H9 (cell line): ENCODE measurements around the gene EIF2AK2. TPM values are rescaled to one million over a fixed set of nuclear protein-coding genes. Genes with fewer than 3 reads are reported as not detected.

Experiments
- DNase-seq: peaks from one replicate; pipeline ENCODE4 v3.0.0-alpha.2; 2017
- H2AFZ ChIP-seq: one replicate; pipeline ENCODE4 v1.6.1; 2013; ENCODE audit warnings: mild to moderate bottlenecking, low read length, control low read depth, moderate library complexity
- H2AK5ac ChIP-seq: 2 replicates; pipeline ENCODE4 v1.6.1; 2013; ENCODE audit warnings: low read length, control low read depth, mixed read lengths; ENCODE audit not compliant: insufficient read length
- H2BK120ac ChIP-seq: one replicate; pipeline ENCODE4 v1.6.1; 2013; ENCODE audit warnings: low read depth, mild to moderate bottlenecking, low read length, control low read depth, inconsistent platforms; ENCODE audit not compliant: poor library complexity, severe bottlenecking
- H2BK12ac ChIP-seq: 2 replicates; pipeline ENCODE4 v1.6.1; 2013; ENCODE audit warnings: low read length, control low read depth, mixed read lengths, low read depth; ENCODE audit not compliant: insufficient read length
- H2BK15ac ChIP-seq: 2 replicates; pipeline ENCODE4 v1.6.1; 2013; ENCODE audit warnings: low read depth, low read length, control low read depth
- H2BK20ac ChIP-seq: one replicate; pipeline ENCODE4 v1.6.1; 2013; ENCODE audit warnings: low read depth, mild to moderate bottlenecking, low read length, control low read depth, inconsistent platforms; ENCODE audit not compliant: poor library complexity, severe bottlenecking
- H2BK5ac ChIP-seq: 2 replicates; pipeline ENCODE4 v1.6.1; 2013; ENCODE audit warnings: low read length, control low read depth, mixed read lengths; ENCODE audit not compliant: insufficient read length
- H3K14ac ChIP-seq: 2 replicates; pipeline ENCODE4 v1.6.1; 2013; ENCODE audit warnings: low read length, control low read depth; ENCODE audit not compliant: insufficient read depth
- H3K18ac ChIP-seq: 2 replicates; pipeline ENCODE4 v1.6.1; 2013; ENCODE audit warnings: low read depth, mild to moderate bottlenecking, mixed read lengths, low read length, control low read depth; ENCODE audit not compliant: insufficient read length
- H3K23ac ChIP-seq: 2 replicates; pipeline ENCODE4 v1.6.1; 2013; ENCODE audit warnings: low read length, control low read depth, mixed read lengths, low read depth; ENCODE audit not compliant: insufficient read length
- H3K23me2 ChIP-seq: 2 replicates; pipeline ENCODE4 v1.6.1; 2013; ENCODE audit warnings: low read depth, mild to moderate bottlenecking, mixed read lengths, low read length, control low read depth; ENCODE audit not compliant: insufficient read length, poor library complexity, severe bottlenecking
- H3K27ac ChIP-seq: 2 replicates; pipeline ENCODE4 v1.5.1; 2013; ENCODE audit warnings: low read length, control low read depth, mixed read lengths, low read depth; ENCODE audit not compliant: insufficient read length
- H3K27me3 ChIP-seq: 2 replicates; pipeline ENCODE4 v1.6.1; 2013; ENCODE audit warnings: low read length, control low read depth, inconsistent platforms; ENCODE audit not compliant: insufficient read depth
- H3K4ac ChIP-seq: 2 replicates; pipeline ENCODE4 v1.6.1; 2013; ENCODE audit warnings: low read depth, mild to moderate bottlenecking, control low read depth, inconsistent platforms, low read length, moderate library complexity
- H3K4me1 ChIP-seq: 2 replicates; pipeline ENCODE4 v1.6.1; 2013; ENCODE audit warnings: low read length, control low read depth, inconsistent platforms; ENCODE audit not compliant: insufficient read depth
- H3K4me2 ChIP-seq: 2 replicates; pipeline ENCODE4 v1.6.1; 2013; ENCODE audit warnings: low read length, control low read depth, mixed read lengths; ENCODE audit not compliant: insufficient read length, insufficient read depth
- H3K56ac ChIP-seq: 2 replicates; pipeline ENCODE4 v1.6.1; 2013; ENCODE audit warnings: low read depth, mild to moderate bottlenecking, mixed read lengths, low read length, control low read depth; ENCODE audit not compliant: insufficient read length
- H3K79me1 ChIP-seq: 2 replicates; pipeline ENCODE4 v1.6.1; 2013; ENCODE audit warnings: low read depth, mild to moderate bottlenecking, moderate library complexity, low read length, control low read depth, inconsistent platforms; ENCODE audit not compliant: insufficient read depth, poor library complexity, severe bottlenecking
- H3K79me2 ChIP-seq: 2 replicates; pipeline ENCODE4 v1.6.1; 2013; ENCODE audit warnings: low read length, control low read depth, inconsistent platforms; ENCODE audit not compliant: insufficient read depth
- H3K9ac ChIP-seq: 2 replicates; pipeline ENCODE4 v1.6.1; 2013; ENCODE audit warnings: low read length, control low read depth, mixed read lengths; ENCODE audit not compliant: insufficient read length; ENCODE audit errors: extremely low read depth
- H3K9me3 ChIP-seq: one replicate; pipeline ENCODE4 v1.6.1; 2013; ENCODE audit warnings: low read depth, low read length, inconsistent platforms; ENCODE audit not compliant: control insufficient read depth
- H3T11ph ChIP-seq: one replicate; pipeline ENCODE4 v1.6.1; 2013; ENCODE audit warnings: mild to moderate bottlenecking, low read length, control low read depth, inconsistent platforms
- H4K20me1 ChIP-seq: one replicate; pipeline ENCODE4 v1.6.1; 2013; ENCODE audit not compliant: control insufficient read depth, insufficient read length, insufficient read depth
- H4K5ac ChIP-seq: 2 replicates; pipeline ENCODE4 v1.6.1; 2013; ENCODE audit warnings: low read depth, mild to moderate bottlenecking, mixed read lengths, low read length, control low read depth; ENCODE audit not compliant: insufficient read length
- H4K8ac ChIP-seq: replicated peaks from 2 replicates; pipeline ENCODE4 v1.6.1; 2013; ENCODE audit warnings: low read length, control low read depth, mixed read lengths, low read depth; ENCODE audit not compliant: insufficient read length
- H4K91ac ChIP-seq: 2 replicates; pipeline ENCODE4 v1.6.1; 2013; ENCODE audit warnings: low read depth, mild to moderate bottlenecking, moderate library complexity, mixed read lengths, low read length, control low read depth; ENCODE audit not compliant: insufficient read length
- H3K27ac Mint-ChIP-seq, 3 experiments: 2 replicates in 2 of 3; 3 replicates in 1 of 3; pipeline ENCODE4 v1.8.0; 2020 to 2021; ENCODE audit warnings: mixed read lengths in 3 of 3, mild to moderate bottlenecking in 1 of 3, moderate library complexity in 1 of 3
- H3K27me3 Mint-ChIP-seq: 2 replicates; pipeline ENCODE4 v1.8.0; 2021; ENCODE audit warnings: low read depth, mild to moderate bottlenecking, moderate library complexity, mixed read lengths
- H3K36me3 Mint-ChIP-seq, 3 experiments: 2 replicates in 2 of 3; 3 replicates in 1 of 3; pipeline ENCODE4 v1.8.0; 2020 to 2021; ENCODE audit warnings: low read depth in 3 of 3, mixed read lengths in 3 of 3; ENCODE audit not compliant: insufficient read depth in 1 of 3
- H3K4me1 Mint-ChIP-seq, 2 experiments: 2 replicates each; pipeline ENCODE4 v1.8.0; 2020; ENCODE audit warnings: mixed read lengths in 2 of 2
- H3K4me3 Mint-ChIP-seq, 2 experiments: 2 replicates in 1 of 2; 3 replicates in 1 of 2; pipeline ENCODE4 v1.8.0; 2020 to 2021; ENCODE audit warnings: mild to moderate bottlenecking in 2 of 2, mixed read lengths in 2 of 2, moderate library complexity in 1 of 2
- H3K9me3 Mint-ChIP-seq, 2 experiments: 2 replicates in 1 of 2; 3 replicates in 1 of 2; pipeline ENCODE4 v1.8.0; 2020; ENCODE audit warnings: mild to moderate bottlenecking in 2 of 2, mixed read lengths in 2 of 2, moderate library complexity in 1 of 2
- CTCF ChIP-seq: fragments of 200-600 bp; sonication (generic); conservative IDR thresholded peaks from 3 replicates; pipeline ENCODE4 v1.8.0; 2021; ENCODE audit warnings: antibody characterized with exemption, mild to moderate bottlenecking
- WGBS: extraction: QIAGEN DNeasy Blood & Tissue Kit; methylation state at CpG from one replicate; pipeline ENCODE4 v1.1.7; 2013; ENCODE audit warnings: missing lambda C conversion rate, low lambda C conversion rate, mixed read lengths; ENCODE audit not compliant: insufficient read length; ENCODE audit errors: extremely low coverage; 5-methylcytosine and 5-hydroxymethylcytosine counted together
- total RNA-seq: library from RNA; stranded (reverse); gene quantifications from 2 replicates; pipeline ENCODE4 v1.2.1, GENCODE V29; 2021

EIF2AK2 gene
- total RNA-seq, 1 experiment from 2014 or later = 55.7 TPM

DNA sequence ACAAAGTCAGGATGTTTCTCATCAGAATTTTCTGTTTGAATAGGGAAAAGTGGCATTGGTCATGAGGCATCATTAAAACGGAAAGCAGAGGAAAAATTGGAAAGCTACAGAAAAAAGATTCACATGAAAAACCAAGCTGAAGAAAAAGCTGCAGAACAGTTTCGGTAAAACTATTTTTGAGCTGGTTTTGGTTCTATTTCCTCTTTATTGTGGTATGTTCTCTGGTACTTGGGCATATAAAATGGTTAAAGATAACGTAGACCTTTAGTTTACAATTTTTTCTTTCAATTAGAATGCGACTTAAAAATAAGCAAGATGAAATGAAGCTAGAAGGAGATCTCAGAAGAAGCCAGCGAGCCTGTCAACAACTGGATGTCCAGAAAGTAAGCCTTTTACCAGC lies 64.9 kb downstream of the EIF2AK2 start:
- H2BK12ac ChIP-seq = no peak overlapping the region
- no peaks in the 10 kb centered on the region for H3K79me2 ChIP-seq
- no peak overlapping the region for H3K56ac ChIP-seq
- no peaks in the 10 kb centered on the region for H4K20me1 ChIP-seq
- H2BK20ac ChIP-seq = no peak overlapping the region
- H3K4me1 ChIP-seq = no peaks in the 10 kb centered on the region
- DNase-seq = no peak
- no peak overlapping the region for H2AFZ ChIP-seq
- H3K14ac ChIP-seq = no peak overlapping the region
- WGBS = no CpG with 5 or more reads among the region's 5 CpGs
- no peak overlapping the region for H2BK5ac ChIP-seq
- Mint-ChIP-seq H3K4me3 (no peak overlapping the region), H3K36me3 (no peaks in the 10 kb centered on the region; a peak in 2 of 7 replicates), H3K27me3 (no peaks in the 10 kb centered on the region), H3K9me3 (no peaks in the 10 kb centered on the region), H3K4me1 (no peaks in the 10 kb centered on the region), H3K27ac (no peak overlapping the region)
- no peaks in the 10 kb centered on the region for H3K79me1 ChIP-seq
- no peak overlapping the region for H3T11ph ChIP-seq
- H3K27ac ChIP-seq = no peak overlapping the region
- no peak overlapping the region for H2BK15ac ChIP-seq
- no peak overlapping the region for H3K4me2 ChIP-seq
- H3K4ac ChIP-seq = no peak overlapping the region
- no peak overlapping the region for H3K23ac ChIP-seq
- H3K23me2 ChIP-seq = no peaks in the 10 kb centered on the region
- no peak overlapping the region for H3K9ac ChIP-seq
- TF ChIP-seq CTCF = no peak
- H4K91ac ChIP-seq = no peak overlapping the region
- no peak overlapping the region for H2BK120ac ChIP-seq
- H2AK5ac ChIP-seq = no peak overlapping the region
- H3K18ac ChIP-seq = no peak overlapping the region
- H4K8ac ChIP-seq = no peak overlapping the region
- H3K9me3 ChIP-seq = no peaks in the 10 kb centered on the region
- no peak overlapping the region for H4K5ac ChIP-seq
- no peaks in the 10 kb centered on the region for H3K27me3 ChIP-seq
